Left lung (tissue), 10 donors: ENCODE data around the gene CES4A. TPM values are rescaled to one million over a fixed set of nuclear protein-coding genes. Genes with fewer than 3 reads are reported as not detected.

ENCODE experiments used
- ATAC-seq: fragments of 200-7000 bp; cut with Tn5 transposase; one replicate; pipeline ENCODE4 v1.9.1; 2020; ENCODE audit warnings: moderate library complexity
- DNase-seq, 4 donors: peaks; one replicate each; pipeline ENCODE4 v3.0.0-alpha.2; 2013 to 2020
- H3K27ac ChIP-seq, 2 donors: fragments of 200-600 bp; sonication (generic) in 1 of 2; one replicate each; pipeline versions ENCODE4 v1.5.0 to v1.8.0; 2020 to 2021
- H3K27me3 ChIP-seq, 2 donors: fragments of 200-600 bp; sonication (generic) in 1 of 2; one replicate each; pipeline versions ENCODE4 v1.5.0 to v1.8.0; 2020 to 2021
- H3K36me3 ChIP-seq, 2 donors: fragments of 200-600 bp; sonication (generic) in 1 of 2; one replicate each; pipeline versions ENCODE4 v1.5.0 to v1.8.0; 2020 to 2021
- H3K4me1 ChIP-seq, 2 donors: fragments of 200-600 bp; one replicate each; pipeline ENCODE4 v1.8.0; 2021
- H3K4me3 ChIP-seq, 2 donors: fragments of 200-600 bp; sonication (generic) in 1 of 2; one replicate each; pipeline versions ENCODE4 v1.5.0 to v1.8.0; 2020 to 2021; ENCODE audit warnings: mild to moderate bottlenecking in 1 of 2
- H3K9me3 ChIP-seq, 2 donors: fragments of 200-600 bp; sonication (generic) in 1 of 2; one replicate each; pipeline versions ENCODE4 v1.5.0 to v1.8.0; 2020 to 2021
- CTCF ChIP-seq, 2 donors: fragments of 200-600 bp; sonication (generic) in 1 of 2; IDR thresholded peaks; one replicate each; pipeline versions ENCODE4 v1.5.0 to v1.8.0; 2021; ENCODE audit warnings: antibody characterized with exemption in 2 of 2
- intact Hi-C, 2 donors: fragments of 100-400 bp; cut with DNase I; formaldehyde crosslinking; loops; one replicate each; pipeline versions ENCODE4 v1.11.2 to v1.14.2; 2022
- polyA plus RNA-seq, 6 donors: library from polyadenylated mRNA; unstranded; fragments of 120-200 nt; gene quantifications; one replicate each; pipeline ENCODE4 v1.2.1, GENCODE V29; 2013; ENCODE audit not compliant: insufficient read length in 6 of 6
- total RNA-seq, 2 donors: library from RNA; stranded (reverse); fragmentation: NEBNext Ultra II Directional; extraction: Animal tissue kit (Norgen Biotek cat#: 25700); gene quantifications; one replicate each; pipeline ENCODE4 v1.2.1, GENCODE V29; 2021
- donor health status: DM: no; HTN: yes; CAD: no.
- donor health status: DM: no; HTN: no; CAD: no.

CES4A gene
- total and polyA plus RNA-seq, 8 donors, result 6.1 to 14.3 (median 8.0) TPM

GRCh38 chr16:67006930-67007658, 18.7 kb downstream of the CES4A start:
- Histone ChIP-seq H3K36me3 (peaks cover 0 to 4% of the 10 kb centered on the region in 2 donors), H3K9me3 (no peaks in the 10 kb centered on the region), H3K27ac (no peak overlapping the region), H3K27me3 (peaks cover 0 to 3% of the 10 kb centered on the region in 2 donors), H3K4me1 (no peaks in the 10 kb centered on the region), H3K4me3 (no peak overlapping the region)
- intact Hi-C loops, result no loop called here
- ATAC-seq, result peak; percentile 67
- no peak for DNase-seq
- no peak for TF ChIP-seq CTCF (IDR thresholded peaks at IDR 0.05)

- Histone ChIP-seq H3K27ac (no peak overlapping the region), H3K36me3 (no peaks in the 10 kb centered on the region), H3K4me3 (no peak overlapping the region), H3K27me3 (peaks cover 0 to 23% of the 10 kb centered on the region in 2 donors), H3K9me3 (no peaks in the 10 kb centered on the region), H3K4me1 (peaks cover 5 to 9% of the 10 kb centered on the region in 2 donors)
- no peak for TF ChIP-seq CTCF (IDR thresholded peaks at IDR 0.05)
- no peak for DNase-seq
- intact Hi-C loops, result no loop called here
- ATAC-seq, result no peak
Observed at GRCh38 chr16:67009158-67009557, 20.8 kb downstream of the CES4A start.

GRCh38 chr16:67011274-67011673, 22.9 kb downstream of the CES4A start:
- no peaks in the 10 kb centered on the region for H3K9me3 ChIP-seq
- ATAC-seq, result no peak

GRCh38 chr16:67013233-67013822, 24.9 kb downstream of the CES4A start:
- intact Hi-C loops, result loop anchor here in 1 of 2 donors (10.0 kb wide), 1 partner anchor 141 kb away; the partner anchor contains the start of genes B3GNT9, FBXL8 and TRADD
- no peak for ATAC-seq

More at GRCh38 chr16:67011274-67011673, 22.9 kb downstream of the CES4A start:
- TF ChIP-seq CTCF (IDR thresholded peaks at IDR 0.05), result no peak
- Histone ChIP-seq H3K27me3 (peaks cover 0 to 38% of the 10 kb centered on the region in 2 donors), H3K4me1 (peaks cover 5 to 17% of the 10 kb centered on the region in 2 donors), H3K4me3 (no peak overlapping the region), H3K36me3 (no peaks in the 10 kb centered on the region), H3K27ac (no peak overlapping the region)
- intact Hi-C loops, result loop anchor here in 1 of 2 donors (10.0 kb wide), 1 partner anchor 144 kb away; the partner anchor contains the start of genes B3GNT9, FBXL8 and TRADD
- no peak for DNase-seq

More at GRCh38 chr16:67013233-67013822, 24.9 kb downstream of the CES4A start:
- Histone ChIP-seq H3K4me1 (peaks cover 5 to 17% of the 10 kb centered on the region in 2 donors), H3K4me3 (peak overlapping the region; percentile 38 to 49), H3K36me3 (no peaks in the 10 kb centered on the region), H3K27me3 (peaks cover 0 to 38% of the 10 kb centered on the region in 2 donors), H3K27ac (peak overlapping the region in 1 of 2 donors; percentile 33), H3K9me3 (no peaks in the 10 kb centered on the region)
- peak in 1 of 4 donors; percentile 14 for DNase-seq
- TF ChIP-seq CTCF (IDR thresholded peaks at IDR 0.05), result no peak
